MCF 10A (cell line): ENCODE data around the gene MAP1LC3A. TPM values are rescaled to one million over a fixed set of nuclear protein-coding genes. Genes with fewer than 3 reads are reported as not detected.

Experiments used
- BruUV-seq: library from RNA; stranded (reverse); fragments of 400-500 nt; replicated peaks from 2 replicates; lab custom pipeline; 2021; lab: Mats Ljungman, UMichigan
- CTCF ChIA-PET: fragments of 300-600 bp; sonication (Branson Sonifier 250); formaldehyde crosslinking; extraction: SDS; loops from one replicate; lab custom pipeline; 2021; ENCODE audit warnings: antibody characterized with exemption, inconsistent platforms; lab: Yijun Ruan, JAX
- POLR2A ChIA-PET: fragments of 300-600, 350-650 bp; sonication (Branson Sonifier 250); formaldehyde crosslinking; extraction: SDS; loops from one replicate; lab custom pipeline; 2020; ENCODE audit warnings: antibody characterized with exemption, inconsistent platforms; lab: Yijun Ruan, JAX
- DNase-seq: peaks from one replicate; pipeline ENCODE4 v3.0.0-alpha.2; 2018; ENCODE audit not compliant: unreplicated experiment
- H3K27ac Mint-ChIP-seq: one replicate; pipeline ENCODE4 v1.8.0; 2022; ENCODE audit warnings: mild to moderate bottlenecking, low read depth, mixed read lengths; ENCODE audit not compliant: unreplicated experiment
- H3K27me3 Mint-ChIP-seq: one replicate; pipeline ENCODE4 v1.8.0; 2022; ENCODE audit warnings: mixed read lengths; ENCODE audit not compliant: insufficient read depth, unreplicated experiment
- H3K36me3 Mint-ChIP-seq: one replicate; pipeline ENCODE4 v1.8.0; 2022; ENCODE audit warnings: mild to moderate bottlenecking, moderate library complexity, mixed read lengths; ENCODE audit not compliant: insufficient read depth, unreplicated experiment
- H3K4me1 Mint-ChIP-seq: one replicate; pipeline ENCODE4 v1.8.0; 2022; ENCODE audit warnings: mixed read lengths; ENCODE audit not compliant: insufficient read depth, unreplicated experiment
- H3K4me3 Mint-ChIP-seq: one replicate; pipeline ENCODE4 v1.8.0; 2022; ENCODE audit warnings: mild to moderate bottlenecking, moderate library complexity, mixed read lengths; ENCODE audit not compliant: unreplicated experiment
- H3K9me3 Mint-ChIP-seq: one replicate; pipeline ENCODE4 v1.8.0; 2022; ENCODE audit warnings: mixed read lengths; ENCODE audit not compliant: unreplicated experiment
- CTCF ChIP-seq: fragments of 200-600 bp; IDR thresholded peaks from one replicate; pipeline ENCODE4 v1.8.0; 2022; ENCODE audit warnings: antibody characterized with exemption, mild to moderate bottlenecking; ENCODE audit not compliant: unreplicated experiment
- intact Hi-C: fragments of 100-400 bp; cut with micrococcal nuclease; formaldehyde crosslinking; loops from 2 replicates; pipeline ENCODE4 v1.14.1; 2022
- total RNA-seq: library from RNA; stranded (reverse); gene quantifications from 2 replicates; pipeline ENCODE4 v1.2.3, GENCODE V29; 2022

The MAP1LC3A gene
- total RNA-seq, 1 experiment from 2014 or later: 10.5 TPM

- Mint-ChIP-seq H3K4me1 (peaks cover 7% of the 10 kb centered on the region), H3K4me3 (no peak overlapping the region), H3K36me3 (peaks cover 73% of the 10 kb centered on the region), H3K27me3 (no peaks in the 10 kb centered on the region), H3K9me3 (no peaks in the 10 kb centered on the region), H3K27ac (no peak overlapping the region)
- no TSS peak for BruUV-seq
- ChIA-PET CTCF (interaction anchor here (0.6 to 3.1 kb wide), 3 partner anchors 10 to 220 kb away, joined by 3 to 10 read pairs (median 3); no protein-coding TSS in a partner anchor), POLR2A (interaction anchor here (0.7 to 5.7 kb wide), 3 partner anchors 16 to 182 kb away, joined by 3 to 34 read pairs (median 3); partner anchors contain the start of gene DYNLRB1)
- intact Hi-C loops: no loop called here
- DNase-seq: no peak
- no peak for TF ChIP-seq CTCF
Observed at GRCh38 chr20:34532756-34533155, 25.8 kb upstream of the MAP1LC3A start.

GRCh38 chr20:34534391-34535165 lies 23.9 kb upstream of the MAP1LC3A start:
- CTCF ChIA-PET: interaction anchor here (0.6 to 1.7 kb wide), 5 partner anchors 12 to 1923 kb away, joined by 3 read pairs; no protein-coding TSS in a partner anchor
- BruUV-seq: no TSS peak
- H3K27ac Mint-ChIP-seq: peak overlapping the region; percentile 9
- H3K4me1 Mint-ChIP-seq: peaks cover 7% of the 10 kb centered on the region
- peaks cover 73% of the 10 kb centered on the region for H3K36me3 Mint-ChIP-seq
- TF ChIP-seq CTCF: no peak
- POLR2A ChIA-PET: interaction anchor here (0.6 to 5.7 kb wide), 2 partner anchors 13 to 18 kb away, joined by 3 to 34 read pairs; partner anchors contain the start of gene DYNLRB1
- no peak for DNase-seq
- no peaks in the 10 kb centered on the region for H3K27me3 Mint-ChIP-seq
- intact Hi-C loops: no loop called here
- no peaks in the 10 kb centered on the region for H3K9me3 Mint-ChIP-seq
- H3K4me3 Mint-ChIP-seq: no peak overlapping the region

GRCh38 chr20:34535301-34535840 lies 23.1 kb upstream of the MAP1LC3A start:
- CTCF ChIA-PET: no interaction called here
- Mint-ChIP-seq H3K9me3 (no peaks in the 10 kb centered on the region), H3K4me1 (peaks cover 7% of the 10 kb centered on the region), H3K27me3 (no peaks in the 10 kb centered on the region), H3K27ac (no peak overlapping the region), H3K4me3 (no peak overlapping the region), H3K36me3 (peaks cover 73% of the 10 kb centered on the region)
- BruUV-seq: no TSS peak
- intact Hi-C loops: no loop called here
- no peak for TF ChIP-seq CTCF
- POLR2A ChIA-PET: interaction anchor here (5.7 kb wide), 1 partner anchor 19 kb away, joined by 34 read pairs; the partner anchor contains the start of gene DYNLRB1
- no peak for DNase-seq

- TF ChIP-seq CTCF: no peak
- Mint-ChIP-seq H3K4me3 (no peak overlapping the region), H3K9me3 (no peaks in the 10 kb centered on the region), H3K27me3 (no peaks in the 10 kb centered on the region), H3K27ac (no peak overlapping the region), H3K4me1 (peaks cover 7% of the 10 kb centered on the region), H3K36me3 (peaks cover 73% of the 10 kb centered on the region)
- CTCF ChIA-PET: interaction anchor here (1.6 kb wide), 1 partner anchor 223 kb away, joined by 7 read pairs; no protein-coding TSS in a partner anchor
- BruUV-seq: no TSS peak
- POLR2A ChIA-PET: interaction anchor here (1.2 kb wide), 1 partner anchor 9 kb away, joined by 4 read pairs; no protein-coding TSS in a partner anchor
- intact Hi-C loops: no loop called here
- DNase-seq: no peak
Observed at GRCh38 chr20:34535857-34536256, 22.7 kb upstream of the MAP1LC3A start.
